ENCODE results near the gene PSMA5.

Gene PSMA5

GRCh38 chr1:109351457-109351856 lies 74.8 kb downstream of the PSMA5 start:
- H2AFZ ChIP-seq (ENCODE audit: low read length) = no peak overlapping the region
- no peaks in the 10 kb centered on the region for H3K4me1 ChIP-seq (ENCODE audit: insufficient read depth, low read length, poor library complexity, severe bottlenecking)
- H3F3A ChIP-seq (ENCODE audit: low read depth) = no peaks in the 10 kb centered on the region; the same call in 1 of the 2 replicates
- H3K4me2 ChIP-seq (ENCODE audit: low read depth, low read length, poor library complexity, severe bottlenecking) = no peak overlapping the region
- H3K27me3 ChIP-seq (ENCODE audit: insufficient read depth, low read length, poor library complexity, severe bottlenecking) = no peaks in the 10 kb centered on the region
- no peaks in the 10 kb centered on the region for H3K9me2 ChIP-seq (replicated peaks; ENCODE audit: low read depth, low read length)
- no peaks in the 10 kb centered on the region for H4K20me1 ChIP-seq (ENCODE audit: insufficient read depth, low read length, poor library complexity, severe bottlenecking)
- peaks cover 27% of the 10 kb centered on the region; the same call in 1 of the 2 replicates for H3K36me3 ChIP-seq (ENCODE audit: insufficient read depth, low read length)
- no peak overlapping the region for H3K9ac ChIP-seq (ENCODE audit: low read depth, low read length, poor library complexity, severe bottlenecking)
- H3K79me2 ChIP-seq (ENCODE audit: insufficient read depth, low read length) = no peaks in the 10 kb centered on the region
- H3K4me3 ChIP-seq (ENCODE audit: low read length, poor library complexity, severe bottlenecking) = no peak overlapping the region
- TF ChIP-seq CTCF (conservative IDR thresholded peaks at IDR 0.05; ENCODE audit: low read length) (no peak), EZH2phosphoT487 (IDR thresholded peaks at IDR 0.05; ENCODE audit: borderline replicate concordance) (no peak)
- H3K9me3 ChIP-seq (ENCODE audit: insufficient read depth, low read depth, low read length) = no peaks in the 10 kb centered on the region

- Histone ChIP-seq H3K36me3 (ENCODE audit: insufficient read depth, low read length) (peaks cover 30% of the 10 kb centered on the region; the same call in 1 of the 2 replicates), H2AFZ (ENCODE audit: low read length) (no peak overlapping the region), H3F3A (ENCODE audit: low read depth) (no peaks in the 10 kb centered on the region; the same call in 1 of the 2 replicates), H3K9me3 (ENCODE audit: insufficient read depth, low read depth, low read length) (no peaks in the 10 kb centered on the region), H3K9me2 (replicated peaks; ENCODE audit: low read depth, low read length) (no peaks in the 10 kb centered on the region), H3K4me2 (ENCODE audit: low read depth, low read length, poor library complexity, severe bottlenecking) (no peak overlapping the region), H3K4me3 (ENCODE audit: low read length, poor library complexity, severe bottlenecking) (no peak overlapping the region), H4K20me1 (ENCODE audit: insufficient read depth, low read length, poor library complexity, severe bottlenecking) (no peaks in the 10 kb centered on the region), H3K9ac (ENCODE audit: low read depth, low read length, poor library complexity, severe bottlenecking) (no peak overlapping the region), H3K27me3 (ENCODE audit: insufficient read depth, low read length, poor library complexity, severe bottlenecking) (no peaks in the 10 kb centered on the region), H3K4me1 (ENCODE audit: insufficient read depth, low read length, poor library complexity, severe bottlenecking) (no peaks in the 10 kb centered on the region), H3K79me2 (ENCODE audit: insufficient read depth, low read length) (no peaks in the 10 kb centered on the region)
- no peak for TF ChIP-seq CTCF (conservative IDR thresholded peaks at IDR 0.05; ENCODE audit: low read length)
- no peak for TF ChIP-seq EZH2phosphoT487 (IDR thresholded peaks at IDR 0.05; ENCODE audit: borderline replicate concordance)
Observed at GRCh38 chr1:109350655-109351054, 75.6 kb downstream of the PSMA5 start.

- no peaks in the 10 kb centered on the region for H3K79me2 ChIP-seq (ENCODE audit: insufficient read depth, low read length)
- no peaks in the 10 kb centered on the region for H3K27me3 ChIP-seq (ENCODE audit: insufficient read depth, low read length, poor library complexity, severe bottlenecking)
- no peaks in the 10 kb centered on the region for H3K9me3 ChIP-seq (ENCODE audit: insufficient read depth, low read depth, low read length)
- no peak overlapping the region for H3K4me3 ChIP-seq (ENCODE audit: low read length, poor library complexity, severe bottlenecking)
- no peaks in the 10 kb centered on the region; the same call in 1 of the 2 replicates for H3F3A ChIP-seq (ENCODE audit: low read depth)
- H3K36me3 ChIP-seq (ENCODE audit: insufficient read depth, low read length) = peaks cover 35% of the 10 kb centered on the region; the same call in 1 of the 2 replicates
- H3K9ac ChIP-seq (ENCODE audit: low read depth, low read length, poor library complexity, severe bottlenecking) = no peak overlapping the region
- TF ChIP-seq CTCF (conservative IDR thresholded peaks at IDR 0.05; ENCODE audit: low read length) (no peak), EZH2phosphoT487 (IDR thresholded peaks at IDR 0.05; ENCODE audit: borderline replicate concordance) (no peak)
- no peak overlapping the region for H2AFZ ChIP-seq (ENCODE audit: low read length)
- H4K20me1 ChIP-seq (ENCODE audit: insufficient read depth, low read length, poor library complexity, severe bottlenecking) = no peaks in the 10 kb centered on the region
- no peak overlapping the region for H3K4me2 ChIP-seq (ENCODE audit: low read depth, low read length, poor library complexity, severe bottlenecking)
- H3K4me1 ChIP-seq (ENCODE audit: insufficient read depth, low read length, poor library complexity, severe bottlenecking) = no peaks in the 10 kb centered on the region
- no peaks in the 10 kb centered on the region for H3K9me2 ChIP-seq (replicated peaks; ENCODE audit: low read depth, low read length)
Observed at GRCh38 chr1:109350182-109350581, 76.1 kb downstream of the PSMA5 start.

Data from Loucy (cell line).